ENCODE results near the gene NDUFAF7. TPM values are rescaled to one million over a fixed set of nuclear protein-coding genes. Genes with fewer than 3 reads are reported as not detected.
A peak's percentile ranks its signal among the peaks of the same experiment; 100 is the strongest.

Gene NDUFAF7
- total RNA-seq, 1 experiment from 2014 or later = 38.0 TPM

DNA sequence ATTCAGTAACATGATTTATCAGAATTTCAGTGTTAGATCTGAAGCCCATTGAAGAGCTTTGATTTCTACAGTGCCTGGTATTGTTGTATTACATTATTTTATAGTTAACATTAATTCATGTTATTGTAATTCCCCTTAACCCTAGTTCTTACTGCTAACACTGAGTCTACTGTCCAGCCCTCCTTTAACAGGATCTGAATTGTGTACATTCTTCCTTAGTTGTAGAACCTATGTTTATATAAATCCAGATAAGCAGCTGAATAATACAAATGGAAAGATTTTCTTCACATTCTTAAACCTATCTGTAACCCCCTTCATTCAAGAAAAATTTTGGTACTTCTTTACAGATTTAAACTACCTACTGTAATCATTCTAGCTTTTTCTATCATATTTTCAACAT lies 14.7 kb downstream of the NDUFAF7 start:
- no peaks in the 10 kb centered on the region for H3K9me3 Mint-ChIP-seq (ENCODE audit: unreplicated experiment)
- peaks cover 1% of the 10 kb centered on the region; the same call in 1 of the 2 replicates for H3K36me3 ChIP-seq (ENCODE audit: control insufficient read depth, insufficient read depth, low read length)
- H3K9me3 ChIP-seq = no peaks in the 10 kb centered on the region
- BruUV-seq (replicated peaks) = no TSS peak
- no peak for DNase-seq
- no peak overlapping the region for H3K4me3 Mint-ChIP-seq (ENCODE audit: unreplicated experiment)
- ChIA-PET POLR2A (no interaction called here), CTCF (no interaction called here)
- H3K4me1 ChIP-seq = no peaks in the 10 kb centered on the region
- H3K4me1 Mint-ChIP-seq (ENCODE audit: low read depth, unreplicated experiment) = no peaks in the 10 kb centered on the region
- no peak overlapping the region for H3K27ac Mint-ChIP-seq (ENCODE audit: unreplicated experiment)
- H3K4me3 ChIP-seq (ENCODE audit: low read depth, low read length) = no peak overlapping the region
- TF ChIP-seq, protein P1, sequence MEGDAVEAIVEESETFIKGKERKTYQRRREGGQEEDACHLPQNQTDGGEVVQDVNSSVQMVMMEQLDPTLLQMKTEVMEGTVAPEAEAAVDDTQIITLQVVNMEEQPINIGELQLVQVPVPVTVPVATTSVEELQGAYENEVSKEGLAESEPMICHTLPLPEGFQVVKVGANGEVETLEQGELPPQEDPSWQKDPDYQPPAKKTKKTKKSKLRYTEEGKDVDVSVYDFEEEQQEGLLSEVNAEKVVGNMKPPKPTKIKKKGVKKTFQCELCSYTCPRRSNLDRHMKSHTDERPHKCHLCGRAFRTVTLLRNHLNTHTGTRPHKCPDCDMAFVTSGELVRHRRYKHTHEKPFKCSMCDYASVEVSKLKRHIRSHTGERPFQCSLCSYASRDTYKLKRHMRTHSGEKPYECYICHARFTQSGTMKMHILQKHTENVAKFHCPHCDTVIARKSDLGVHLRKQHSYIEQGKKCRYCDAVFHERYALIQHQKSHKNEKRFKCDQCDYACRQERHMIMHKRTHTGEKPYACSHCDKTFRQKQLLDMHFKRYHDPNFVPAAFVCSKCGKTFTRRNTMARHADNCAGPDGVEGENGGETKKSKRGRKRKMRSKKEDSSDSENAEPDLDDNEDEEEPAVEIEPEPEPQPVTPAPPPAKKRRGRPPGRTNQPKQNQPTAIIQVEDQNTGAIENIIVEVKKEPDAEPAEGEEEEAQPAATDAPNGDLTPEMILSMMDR (IDR thresholded peaks at IDR 0.05; ENCODE audit: insufficient read depth in 1 of 2, low read depth in 1 of 2, low read length in 1 of 2, severe bottlenecking in 1 of 2, unreplicated experiment in 1 of 2) = no peak
- H3K27me3 ChIP-seq (replicated peaks; ENCODE audit: control insufficient read depth, insufficient read depth, low read length) = no peaks in the 10 kb centered on the region
- peaks cover 61% of the 10 kb centered on the region for H3K36me3 Mint-ChIP-seq (ENCODE audit: insufficient read depth, unreplicated experiment)
- intact Hi-C loops (cut with micrococcal nuclease; ENCODE audit: unreplicated experiment) = no loop called here
- no peaks in the 10 kb centered on the region for H3K27me3 Mint-ChIP-seq (ENCODE audit: insufficient read depth, unreplicated experiment)

DNA sequence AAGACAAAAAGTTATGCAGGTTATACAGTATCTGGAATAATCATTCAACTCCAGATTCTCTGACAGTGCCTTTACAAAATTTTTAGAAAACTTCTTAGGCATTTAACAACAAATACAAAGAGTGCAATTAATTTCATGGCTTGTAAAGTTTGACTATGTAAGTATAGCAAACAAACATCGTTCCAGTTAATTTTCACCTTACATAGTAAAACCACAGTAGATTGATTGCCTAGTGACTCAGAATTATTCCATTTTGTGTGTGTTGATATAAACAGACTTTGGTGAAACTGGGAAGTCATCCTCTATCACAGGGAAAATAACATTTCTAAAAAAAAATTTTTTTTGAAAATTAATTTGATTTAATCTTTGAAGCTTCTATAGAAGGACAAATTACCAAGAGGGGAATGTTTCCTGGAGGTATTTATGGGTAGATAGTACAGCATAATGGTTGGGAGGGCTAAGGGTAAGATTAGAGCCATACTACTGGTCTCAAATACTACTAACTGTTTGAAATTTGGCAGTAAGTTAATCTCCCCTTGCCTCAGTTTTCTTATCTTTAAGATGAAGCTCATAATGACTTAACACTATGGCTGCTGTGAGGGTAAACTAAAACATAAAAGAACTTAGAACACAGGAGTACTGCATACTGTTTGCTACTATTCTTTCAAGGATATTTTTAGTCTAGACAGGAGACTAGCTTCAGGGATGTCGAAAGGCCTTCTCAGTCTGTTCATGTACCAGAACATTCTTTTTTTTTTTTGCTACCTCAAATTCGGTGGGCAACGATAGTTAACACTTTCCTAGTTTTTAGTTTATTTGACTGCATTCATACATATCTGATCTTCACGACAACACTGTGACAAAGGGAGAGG lies 19.6 kb downstream of the NDUFAF7 start:
- no TSS peak for BruUV-seq (replicated peaks)
- H3K9me3 ChIP-seq = no peaks in the 10 kb centered on the region
- H3K9me3 Mint-ChIP-seq (ENCODE audit: unreplicated experiment) = no peaks in the 10 kb centered on the region
- DNase-seq = no peak
- H3K36me3 Mint-ChIP-seq (ENCODE audit: insufficient read depth, unreplicated experiment) = peaks cover 69% of the 10 kb centered on the region
- no peaks in the 10 kb centered on the region for H3K27me3 ChIP-seq (replicated peaks; ENCODE audit: control insufficient read depth, insufficient read depth, low read length)
- ChIA-PET POLR2A (interaction anchor here (0.7 kb wide), 1 partner anchor 43 kb away, joined by 3 read pairs; no protein-coding TSS in a partner anchor), CTCF (no interaction called here)
- H3K4me1 ChIP-seq = no peaks in the 10 kb centered on the region
- peaks cover 1% of the 10 kb centered on the region; the same call in 1 of the 2 replicates for H3K36me3 ChIP-seq (ENCODE audit: control insufficient read depth, insufficient read depth, low read length)
- TF ChIP-seq, protein P1 (IDR thresholded peaks at IDR 0.05; ENCODE audit: insufficient read depth in 1 of 2, low read depth in 1 of 2, low read length in 1 of 2, severe bottlenecking in 1 of 2, unreplicated experiment in 1 of 2) = no peak
- H3K27me3 Mint-ChIP-seq (ENCODE audit: insufficient read depth, unreplicated experiment) = no peaks in the 10 kb centered on the region
- no peak overlapping the region for H3K27ac Mint-ChIP-seq (ENCODE audit: unreplicated experiment)
- no peak overlapping the region for H3K4me3 Mint-ChIP-seq (ENCODE audit: unreplicated experiment)
- H3K4me3 ChIP-seq (ENCODE audit: low read depth, low read length) = no peak overlapping the region
- intact Hi-C loops (cut with micrococcal nuclease; ENCODE audit: unreplicated experiment) = no loop called here
- H3K4me1 Mint-ChIP-seq (ENCODE audit: low read depth, unreplicated experiment) = no peaks in the 10 kb centered on the region

DNA sequence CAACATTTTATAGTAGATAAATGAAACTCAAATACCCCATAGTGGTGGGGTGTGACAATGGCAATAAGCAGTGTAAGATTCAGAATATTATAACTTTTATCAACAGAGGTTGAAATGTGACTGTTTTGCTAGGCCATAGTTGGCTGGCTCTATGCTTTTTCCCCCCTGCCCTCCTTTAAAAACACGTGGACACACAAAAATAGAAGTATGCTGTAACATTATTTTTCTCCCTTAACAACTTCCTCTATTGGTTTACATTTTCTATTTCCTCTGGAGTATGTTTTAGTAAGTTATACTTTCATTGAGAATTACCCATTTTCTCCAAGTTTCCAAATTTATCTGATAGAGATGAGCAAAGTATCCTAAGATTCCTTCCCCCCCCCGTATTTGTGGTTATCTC lies 31.1 kb downstream of the NDUFAF7 start:
- Mint-ChIP-seq H3K4me1 (ENCODE audit: low read depth, unreplicated experiment) (peaks cover 18% of the 10 kb centered on the region), H3K27me3 (ENCODE audit: insufficient read depth, unreplicated experiment) (no peaks in the 10 kb centered on the region), H3K36me3 (ENCODE audit: insufficient read depth, unreplicated experiment) (peaks cover 30% of the 10 kb centered on the region), H3K27ac (ENCODE audit: unreplicated experiment) (peak overlapping the region; percentile 25), H3K4me3 (ENCODE audit: unreplicated experiment) (no peak overlapping the region), H3K9me3 (ENCODE audit: unreplicated experiment) (no peaks in the 10 kb centered on the region)
- Histone ChIP-seq H3K36me3 (ENCODE audit: control insufficient read depth, insufficient read depth, low read length) (no peaks in the 10 kb centered on the region), H3K9me3 (no peaks in the 10 kb centered on the region), H3K27me3 (replicated peaks; ENCODE audit: control insufficient read depth, insufficient read depth, low read length) (no peaks in the 10 kb centered on the region), H3K4me1 (no peaks in the 10 kb centered on the region), H3K4me3 (ENCODE audit: low read depth, low read length) (no peak overlapping the region)
- TF ChIP-seq, protein P1 (IDR thresholded peaks at IDR 0.05; ENCODE audit: insufficient read depth in 1 of 2, low read depth in 1 of 2, low read length in 1 of 2, severe bottlenecking in 1 of 2, unreplicated experiment in 1 of 2) = no peak
- ChIA-PET CTCF (no interaction called here), POLR2A (no interaction called here)
- BruUV-seq (replicated peaks) = no TSS peak
- no peak for DNase-seq
- intact Hi-C loops (cut with micrococcal nuclease; ENCODE audit: unreplicated experiment) = no loop called here

All from Caco-2 (cell line).